Measurements from ENCODE around the gene SCLY. TPM values are rescaled to one million over a fixed set of nuclear protein-coding genes. Genes with fewer than 3 reads are reported as not detected.
"Not testable (repeated sequence)": the region's sequence is repeated elsewhere in the genome, so short reads cannot be mapped to it uniquely, and the experiment has no call there.

SCLY gene
- total RNA-seq, 1 experiment from 2014 or later = 69.9 TPM

DNA sequence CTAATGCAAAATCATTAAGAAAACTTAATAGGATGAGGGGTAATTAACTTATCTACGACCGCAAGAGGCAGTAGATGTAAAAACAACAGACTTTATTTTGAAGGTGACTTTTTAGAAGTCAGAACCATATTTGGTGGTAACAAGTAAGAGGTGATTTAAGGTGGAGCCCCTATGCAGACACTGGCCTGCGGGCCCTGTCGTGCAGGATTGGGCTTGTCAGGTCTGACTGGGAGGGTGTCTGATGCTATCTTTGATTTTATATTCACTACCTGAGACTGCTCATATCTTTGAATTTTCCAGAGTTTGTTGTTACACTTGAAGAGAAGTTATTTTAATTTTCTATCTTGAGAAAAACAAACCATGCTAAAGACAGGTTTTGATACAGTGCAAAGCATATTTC is 29.1 kb upstream of the SCLY start:
- intact Hi-C loops (cut with micrococcal nuclease; ENCODE audit: unreplicated experiment) = no loop called here
- no peak for DNase-seq (ENCODE audit: low spot score)
- H3K36me3 ChIP-seq (ENCODE audit: insufficient read depth, low read length, poor library complexity, severe bottlenecking) = peaks cover 7% of the 10 kb centered on the region

DNA sequence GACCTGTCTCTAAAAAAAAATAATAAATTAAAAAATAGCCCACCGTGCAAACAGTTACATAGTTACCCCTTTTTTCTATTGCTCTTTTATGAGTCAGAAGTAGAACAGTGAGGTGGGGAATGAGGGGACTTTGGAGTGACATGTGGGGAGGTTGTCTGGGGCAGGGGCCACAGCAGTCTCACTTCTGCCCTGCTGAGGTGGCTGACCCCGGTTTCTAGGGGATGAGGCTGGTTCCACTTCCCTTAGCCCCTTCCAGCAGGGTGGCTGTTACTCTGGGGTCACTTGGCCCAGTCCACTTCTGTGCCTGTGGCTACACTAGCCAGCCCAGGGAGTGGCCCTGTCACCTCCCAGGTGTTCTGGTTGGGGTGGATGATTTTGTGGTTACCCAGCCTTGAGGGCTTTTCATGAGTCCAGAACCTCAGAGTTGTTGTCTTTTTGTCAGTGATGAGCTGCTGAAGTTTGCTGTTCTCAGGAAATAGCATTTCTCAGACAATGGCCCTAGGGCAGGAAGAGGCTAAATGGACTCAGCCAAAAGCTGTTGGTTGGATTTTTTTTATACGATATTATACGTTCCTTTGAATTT is 28.0 kb upstream of the SCLY start:
- TF ChIP-seq, protein P1, sequence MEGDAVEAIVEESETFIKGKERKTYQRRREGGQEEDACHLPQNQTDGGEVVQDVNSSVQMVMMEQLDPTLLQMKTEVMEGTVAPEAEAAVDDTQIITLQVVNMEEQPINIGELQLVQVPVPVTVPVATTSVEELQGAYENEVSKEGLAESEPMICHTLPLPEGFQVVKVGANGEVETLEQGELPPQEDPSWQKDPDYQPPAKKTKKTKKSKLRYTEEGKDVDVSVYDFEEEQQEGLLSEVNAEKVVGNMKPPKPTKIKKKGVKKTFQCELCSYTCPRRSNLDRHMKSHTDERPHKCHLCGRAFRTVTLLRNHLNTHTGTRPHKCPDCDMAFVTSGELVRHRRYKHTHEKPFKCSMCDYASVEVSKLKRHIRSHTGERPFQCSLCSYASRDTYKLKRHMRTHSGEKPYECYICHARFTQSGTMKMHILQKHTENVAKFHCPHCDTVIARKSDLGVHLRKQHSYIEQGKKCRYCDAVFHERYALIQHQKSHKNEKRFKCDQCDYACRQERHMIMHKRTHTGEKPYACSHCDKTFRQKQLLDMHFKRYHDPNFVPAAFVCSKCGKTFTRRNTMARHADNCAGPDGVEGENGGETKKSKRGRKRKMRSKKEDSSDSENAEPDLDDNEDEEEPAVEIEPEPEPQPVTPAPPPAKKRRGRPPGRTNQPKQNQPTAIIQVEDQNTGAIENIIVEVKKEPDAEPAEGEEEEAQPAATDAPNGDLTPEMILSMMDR (conservative IDR thresholded peaks at IDR 0.05; ENCODE audit: low read depth, low read length) = no peak
- TF ChIP-seq EZH2 (IDR thresholded peaks at IDR 0.05; ENCODE audit: borderline replicate concordance, low read depth, low read length, poor library complexity, severe bottlenecking) = no peak
- no peaks in the 10 kb centered on the region for H3K4me1 ChIP-seq (ENCODE audit: insufficient read depth, low read length, poor library complexity, severe bottlenecking)
- ChIA-PET POLR2A (ENCODE audit: low non-redundant PET) (no interaction called here), CTCF (no interaction called here)
- H3K27me3 ChIP-seq (replicated peaks; ENCODE audit: insufficient read depth, low read depth, low read length, poor library complexity) = no peaks in the 10 kb centered on the region
- H3K36me3 ChIP-seq (ENCODE audit: insufficient read depth, low read length, poor library complexity, severe bottlenecking) = peaks cover 10% of the 10 kb centered on the region
- no peak for DNase-seq (ENCODE audit: low spot score)
- no peaks in the 10 kb centered on the region for H3K9me3 ChIP-seq (ENCODE audit: low read depth, low read length, poor library complexity, severe bottlenecking)
- no TSS peak for BruUV-seq (replicated peaks)
- H3K4me3 ChIP-seq (ENCODE audit: low read depth, low read length, poor library complexity, severe bottlenecking) = no peak overlapping the region
- no peak overlapping the region for H3K27ac ChIP-seq (ENCODE audit: low read depth, low read length, poor library complexity, severe bottlenecking)
- intact Hi-C loops (cut with micrococcal nuclease; ENCODE audit: unreplicated experiment) = no loop called here

More for the DNA sequence above, 29.1 kb upstream of the SCLY start:
- H3K27me3 ChIP-seq (replicated peaks; ENCODE audit: insufficient read depth, low read depth, low read length, poor library complexity) = no peaks in the 10 kb centered on the region
- H3K4me1 ChIP-seq (ENCODE audit: insufficient read depth, low read length, poor library complexity, severe bottlenecking) = no peaks in the 10 kb centered on the region
- POLR2A ChIA-PET (ENCODE audit: low non-redundant PET) = no interaction called here
- H3K9me3 ChIP-seq (ENCODE audit: low read depth, low read length, poor library complexity, severe bottlenecking) = no peaks in the 10 kb centered on the region
- CTCF ChIA-PET = no interaction called here
- H3K4me3 ChIP-seq (ENCODE audit: low read depth, low read length, poor library complexity, severe bottlenecking) = no peak overlapping the region
- H3K27ac ChIP-seq (ENCODE audit: low read depth, low read length, poor library complexity, severe bottlenecking) = no peak overlapping the region
- BruUV-seq (replicated peaks) = no TSS peak
- TF ChIP-seq, protein P1 (conservative IDR thresholded peaks at IDR 0.05; ENCODE audit: low read depth, low read length) = no peak

DNA sequence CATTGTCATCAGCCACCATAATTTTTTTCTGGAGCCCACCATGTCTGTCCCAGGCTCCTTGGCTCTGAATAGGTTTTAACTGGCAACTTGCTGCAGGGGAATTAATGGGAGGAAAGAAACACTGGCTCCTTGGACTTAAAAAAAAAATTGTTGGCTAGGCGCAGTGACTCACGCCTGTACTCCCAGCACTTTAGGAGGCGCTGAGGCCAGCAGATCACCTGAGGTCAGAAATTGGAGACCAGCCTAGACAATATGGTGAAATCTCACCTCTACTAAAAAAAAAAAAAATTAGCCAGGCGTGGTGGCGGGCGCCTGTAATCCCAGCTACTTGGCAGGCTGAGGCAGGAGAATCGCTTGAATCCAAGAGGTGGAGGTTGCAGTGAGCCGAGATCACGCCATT is 26.8 kb upstream of the SCLY start:
- H3K4me3 ChIP-seq (ENCODE audit: low read depth, low read length, poor library complexity, severe bottlenecking); H3K27ac ChIP-seq (ENCODE audit: low read depth, low read length, poor library complexity, severe bottlenecking); BruUV-seq (replicated peaks); H3K4me1 ChIP-seq (ENCODE audit: insufficient read depth, low read length, poor library complexity, severe bottlenecking); CTCF ChIA-PET; H3K9me3 ChIP-seq (ENCODE audit: low read depth, low read length, poor library complexity, severe bottlenecking); intact Hi-C loops (cut with micrococcal nuclease; ENCODE audit: unreplicated experiment); DNase-seq (ENCODE audit: low spot score); H3K27me3 ChIP-seq (replicated peaks; ENCODE audit: insufficient read depth, low read depth, low read length, poor library complexity); POLR2A ChIA-PET (ENCODE audit: low non-redundant PET): not testable (repeated sequence)
- H3K36me3 ChIP-seq (ENCODE audit: insufficient read depth, low read length, poor library complexity, severe bottlenecking) = peaks cover 10% of the 10 kb centered on the region

DNA sequence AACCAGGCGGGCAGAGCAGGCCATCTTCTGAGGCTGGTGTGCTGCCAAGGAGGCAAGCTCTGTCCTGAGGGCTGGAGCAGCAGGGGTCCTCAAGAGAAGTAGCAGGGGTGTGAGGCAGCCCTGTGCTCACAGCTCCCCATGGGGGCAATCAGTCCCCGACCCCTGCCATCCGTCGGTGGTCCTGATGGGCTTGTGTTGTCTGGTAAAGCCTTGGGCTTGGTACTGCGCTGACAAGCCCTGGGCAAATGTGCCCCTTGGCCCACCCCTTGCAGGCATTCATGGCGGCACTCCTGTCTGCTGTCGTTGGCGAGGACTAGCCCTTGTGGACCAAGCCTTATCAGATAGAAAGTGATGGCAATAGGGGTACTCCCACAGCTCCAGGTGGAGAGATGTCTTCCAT is 22.6 kb upstream of the SCLY start:
- ChIA-PET CTCF (no interaction called here), POLR2A (ENCODE audit: low non-redundant PET) (no interaction called here)
- TF ChIP-seq, protein P1 (conservative IDR thresholded peaks at IDR 0.05; ENCODE audit: low read depth, low read length) = no peak
- TF ChIP-seq EZH2 (IDR thresholded peaks at IDR 0.05; ENCODE audit: borderline replicate concordance, low read depth, low read length, poor library complexity, severe bottlenecking) = no peak
- H3K36me3 ChIP-seq (ENCODE audit: insufficient read depth, low read length, poor library complexity, severe bottlenecking) = peaks cover 10% of the 10 kb centered on the region
- intact Hi-C loops (cut with micrococcal nuclease; ENCODE audit: unreplicated experiment) = no loop called here
- no peak for DNase-seq (ENCODE audit: low spot score)
- no peak overlapping the region for H3K27ac ChIP-seq (ENCODE audit: low read depth, low read length, poor library complexity, severe bottlenecking)
- H3K4me3 ChIP-seq (ENCODE audit: low read depth, low read length, poor library complexity, severe bottlenecking) = no peak overlapping the region
- H3K27me3 ChIP-seq (replicated peaks; ENCODE audit: insufficient read depth, low read depth, low read length, poor library complexity) = no peaks in the 10 kb centered on the region
- H3K9me3 ChIP-seq (ENCODE audit: low read depth, low read length, poor library complexity, severe bottlenecking) = no peaks in the 10 kb centered on the region
- no peaks in the 10 kb centered on the region for H3K4me1 ChIP-seq (ENCODE audit: insufficient read depth, low read length, poor library complexity, severe bottlenecking)
- BruUV-seq (replicated peaks) = no TSS peak
